ENCODE data around the gene CAMK1G.
A peak's percentile ranks its signal among the peaks of the same experiment; 100 is the strongest.

Gene CAMK1G

DNA sequence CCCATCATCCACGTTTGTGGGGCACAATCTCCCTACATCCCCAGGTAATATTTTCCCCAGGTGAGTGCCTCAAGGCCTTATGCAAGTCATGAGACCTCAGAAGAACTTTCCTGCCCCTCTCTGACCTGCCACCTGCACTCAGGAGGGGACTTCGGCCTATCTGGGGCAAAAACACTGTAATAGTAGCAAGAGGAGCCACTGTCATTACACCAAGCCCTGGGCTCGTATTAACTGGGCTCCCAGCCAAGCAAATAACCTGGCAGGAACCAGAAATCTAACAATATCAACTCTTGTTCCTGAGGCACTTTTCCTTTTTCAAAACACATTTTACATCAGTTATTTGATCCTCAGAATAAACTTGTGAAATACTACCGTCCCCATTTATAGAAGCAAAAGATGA lies 37.8 kb downstream of the CAMK1G start:
- DNase-seq, result no peak

DNA sequence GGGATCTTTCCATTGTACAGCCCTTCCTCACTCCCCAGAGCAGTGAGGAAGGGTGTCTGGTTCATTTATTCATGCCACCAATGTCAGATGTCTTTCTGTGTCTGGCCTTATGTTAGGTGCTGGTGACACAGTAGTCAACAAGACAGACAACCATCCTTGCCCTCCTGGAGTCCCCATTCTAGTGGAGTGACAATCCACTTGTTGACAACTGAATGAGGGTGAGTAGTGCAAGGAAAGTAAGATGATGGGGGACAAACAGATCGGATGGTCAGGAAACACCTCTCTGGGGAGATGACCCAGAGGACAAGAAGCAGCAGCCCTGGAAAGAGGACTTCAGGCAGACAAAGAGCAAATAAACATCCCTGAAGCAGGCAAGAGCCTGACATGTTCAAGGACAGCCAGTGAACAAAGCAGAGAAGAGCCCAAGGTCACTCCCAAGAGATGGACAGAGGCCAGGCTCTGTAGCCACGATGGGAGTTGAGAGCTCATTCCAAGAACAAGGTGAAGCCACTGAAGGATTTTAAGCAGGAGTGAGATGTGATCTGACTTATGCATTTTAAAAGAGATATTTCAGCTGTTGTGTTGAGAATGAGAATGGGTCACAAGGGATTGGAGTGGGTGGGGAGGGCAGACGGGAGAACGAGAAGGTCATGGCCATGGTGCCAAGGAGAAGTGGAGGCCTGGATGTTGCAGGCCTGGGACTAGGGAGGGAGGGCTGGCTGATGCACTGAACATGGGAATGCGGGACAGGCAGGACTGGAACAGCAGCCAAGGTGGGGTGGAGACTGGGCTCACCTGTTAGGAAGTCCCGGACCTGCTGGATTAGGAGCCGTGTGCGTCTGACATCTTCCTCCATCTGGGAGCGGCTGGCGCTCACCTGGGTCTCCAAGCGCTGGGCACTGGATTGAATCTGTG lies 38.5 kb downstream of the CAMK1G start:
- DNase-seq, result no peak

DNA sequence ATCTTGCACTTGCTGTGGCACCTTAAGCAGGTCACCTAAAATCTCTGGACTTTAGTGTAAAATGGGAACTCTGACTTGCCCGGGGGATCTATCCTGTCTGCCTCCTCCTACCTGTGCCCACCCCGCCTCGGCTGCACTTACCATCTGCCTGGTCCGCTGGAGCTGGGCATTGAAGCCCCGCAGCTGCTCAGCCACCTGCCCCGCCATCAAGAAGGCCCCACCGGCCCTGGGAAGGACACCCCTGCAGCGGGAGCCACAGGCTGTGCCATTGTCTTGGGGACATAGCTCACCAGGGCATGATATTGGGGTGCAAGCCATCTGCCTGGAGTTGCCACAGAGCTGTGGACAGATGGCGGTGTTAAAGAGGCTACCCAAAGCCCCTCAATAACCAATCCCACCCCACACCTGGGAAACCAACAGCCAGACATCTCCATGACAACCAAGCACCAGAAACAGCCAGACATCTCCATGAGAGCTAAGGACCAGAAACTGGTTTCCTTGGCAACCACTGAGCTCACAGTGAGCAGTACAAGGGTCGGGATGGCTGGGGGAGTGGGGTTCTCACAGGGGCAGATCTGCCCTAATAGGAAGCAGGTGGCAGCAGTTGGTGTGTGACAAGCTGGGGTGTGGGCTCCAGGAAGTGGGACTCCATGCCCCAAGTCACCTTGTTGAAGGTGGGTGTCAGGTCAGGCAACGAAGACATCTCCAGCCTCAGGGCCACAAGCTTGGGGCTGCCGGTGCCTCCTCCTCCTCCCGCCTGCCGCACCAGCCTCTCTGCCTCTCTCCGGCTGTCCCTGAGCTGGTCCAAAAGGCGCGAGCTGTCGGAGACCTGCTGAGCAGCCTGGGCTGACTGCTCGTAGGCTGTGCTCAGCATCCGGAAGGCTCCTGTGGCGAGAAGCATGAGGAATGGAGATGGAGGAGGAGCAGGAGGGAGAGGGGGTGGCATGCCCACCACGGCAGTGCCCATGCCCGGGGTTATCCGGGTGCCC lies 39.6 kb downstream of the CAMK1G start:
- DNase-seq, result no peak

DNA sequence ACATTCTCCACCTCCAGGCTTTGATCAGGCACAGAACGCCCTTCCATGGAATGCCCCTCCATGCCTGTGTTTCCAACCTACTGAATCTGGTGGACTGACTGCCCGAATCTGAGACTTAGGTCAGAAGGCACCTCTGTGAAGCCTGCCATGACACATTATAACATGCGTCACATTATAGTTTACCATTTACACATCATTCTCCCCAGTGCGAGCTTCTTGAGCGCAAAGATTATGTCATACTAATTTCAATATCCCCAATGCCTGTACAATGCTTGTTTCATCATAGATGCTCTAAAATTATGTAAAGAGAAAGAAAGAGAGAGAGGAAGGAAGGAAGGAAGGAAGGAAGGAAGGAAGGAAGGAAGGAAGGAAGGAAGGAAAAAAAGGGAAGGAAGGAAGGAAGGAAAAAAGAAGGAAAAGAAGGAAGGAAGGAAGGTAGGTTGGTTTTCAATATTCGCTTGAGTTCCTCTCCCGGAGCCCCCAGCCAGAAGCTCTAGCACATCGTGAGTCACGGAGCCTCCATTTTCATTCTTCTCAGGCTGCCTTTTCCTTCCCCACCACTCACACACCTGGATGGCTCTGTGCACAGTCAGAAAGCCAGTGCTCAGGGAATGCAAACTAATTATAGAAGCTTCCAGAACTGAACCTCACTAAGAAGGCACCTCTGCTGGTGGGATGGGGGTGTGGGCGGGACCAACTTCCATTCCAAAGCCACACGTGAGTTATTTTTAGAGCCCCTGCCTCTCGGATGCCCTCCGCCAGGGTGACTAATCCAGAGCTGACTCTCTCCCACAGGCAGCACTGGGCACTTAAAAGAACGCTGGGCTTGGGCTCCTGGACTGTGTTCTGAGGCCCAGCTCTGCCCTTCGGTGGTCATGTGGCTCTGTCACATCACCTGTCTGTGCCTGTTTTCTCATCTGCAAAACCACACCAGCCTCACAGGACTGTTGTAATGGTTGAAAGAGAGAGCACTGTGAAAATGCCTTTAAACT lies 41.3 kb downstream of the CAMK1G start:
- no peak for DNase-seq

DNA sequence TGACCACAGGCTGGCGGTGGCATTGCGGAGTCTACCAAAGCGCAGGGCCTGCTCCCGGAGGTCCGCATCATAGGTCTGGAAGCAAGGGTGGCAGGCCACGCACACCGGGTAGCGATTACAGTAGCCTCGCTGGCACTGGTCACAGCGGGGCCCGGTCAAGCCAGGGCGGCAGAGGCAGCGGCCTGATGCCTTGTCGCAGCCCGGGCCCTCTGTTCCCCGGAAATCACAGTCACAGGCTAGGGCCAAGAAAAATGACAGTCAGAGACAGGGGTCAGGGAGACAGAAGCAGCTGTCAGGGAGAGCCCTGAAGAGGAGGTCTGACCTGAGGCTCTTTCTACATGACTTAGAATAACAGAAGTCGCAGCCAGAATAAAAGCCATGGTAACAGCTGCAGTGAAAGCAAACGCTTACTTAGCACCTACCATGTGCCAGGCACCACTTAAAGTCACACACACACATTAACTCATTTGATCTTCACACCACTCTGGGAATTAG lies 42.3 kb downstream of the CAMK1G start:
- no peak for DNase-seq

DNA sequence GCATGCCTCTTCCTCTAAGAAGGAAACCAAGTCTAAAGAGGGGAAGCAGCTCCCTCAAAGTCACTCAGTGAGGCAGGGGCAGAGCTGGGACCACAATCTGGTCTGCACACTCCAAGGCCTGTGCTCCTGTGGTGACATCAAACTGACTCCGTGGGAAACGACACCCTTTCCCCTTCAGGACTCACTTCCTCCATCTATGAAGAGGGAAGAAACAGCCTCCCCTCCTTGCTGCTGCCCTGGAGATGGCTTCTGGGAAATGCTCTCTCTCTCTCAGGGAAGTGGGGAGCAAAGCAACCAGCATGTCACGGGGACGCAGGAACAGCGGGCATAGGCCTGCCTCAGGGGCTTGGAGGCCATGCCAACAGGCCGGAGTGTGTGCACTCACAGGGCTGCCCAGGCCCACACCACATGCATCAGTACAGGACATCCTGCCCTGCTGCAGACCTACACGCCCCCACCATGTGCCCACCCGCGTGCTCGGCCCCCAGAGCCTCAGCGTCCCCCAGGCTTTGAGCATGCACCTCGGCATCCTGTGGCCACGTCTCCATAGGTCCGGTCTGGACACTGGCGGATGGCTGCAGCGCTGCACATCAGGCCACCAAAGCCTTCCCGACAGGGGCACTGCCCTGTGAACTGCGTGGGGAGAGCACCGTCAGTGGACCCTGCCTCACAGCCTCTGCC lies 43.0 kb downstream of the CAMK1G start:
- no peak for DNase-seq

DNA sequence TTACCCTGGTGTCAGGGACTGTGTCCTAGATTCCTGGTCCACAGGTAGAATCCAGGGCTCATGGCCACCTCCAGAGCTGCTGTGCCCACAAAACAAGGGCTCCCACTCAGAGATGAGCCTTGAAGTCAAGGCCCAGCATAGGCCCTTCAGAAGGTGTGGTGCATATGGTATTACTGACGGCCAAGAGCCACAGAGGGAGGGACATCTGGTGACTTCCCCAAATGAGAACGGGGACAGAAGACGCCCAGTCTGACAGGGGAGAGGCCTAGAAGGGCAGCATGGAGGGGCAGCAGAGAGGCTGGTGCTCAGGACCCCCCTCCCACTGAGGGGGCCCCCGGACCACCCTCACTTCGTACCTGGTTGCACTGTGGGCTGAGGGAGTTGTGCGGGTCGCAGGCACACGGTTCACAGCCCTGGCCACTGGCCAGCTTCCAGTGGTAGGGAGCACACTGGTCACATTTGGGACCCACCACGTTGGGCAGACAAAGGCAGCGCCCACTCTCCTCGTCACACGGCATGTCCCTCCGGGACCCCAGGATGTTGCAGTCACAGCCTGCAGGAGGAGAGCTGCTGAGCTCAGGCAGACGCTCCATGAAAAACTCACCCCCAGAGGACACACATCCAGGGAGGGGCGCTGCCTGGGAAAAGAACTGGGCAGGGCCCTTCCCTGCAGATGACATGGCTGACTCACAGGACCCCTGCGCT lies 43.7 kb downstream of the CAMK1G start:
- no peak for DNase-seq

DNA sequence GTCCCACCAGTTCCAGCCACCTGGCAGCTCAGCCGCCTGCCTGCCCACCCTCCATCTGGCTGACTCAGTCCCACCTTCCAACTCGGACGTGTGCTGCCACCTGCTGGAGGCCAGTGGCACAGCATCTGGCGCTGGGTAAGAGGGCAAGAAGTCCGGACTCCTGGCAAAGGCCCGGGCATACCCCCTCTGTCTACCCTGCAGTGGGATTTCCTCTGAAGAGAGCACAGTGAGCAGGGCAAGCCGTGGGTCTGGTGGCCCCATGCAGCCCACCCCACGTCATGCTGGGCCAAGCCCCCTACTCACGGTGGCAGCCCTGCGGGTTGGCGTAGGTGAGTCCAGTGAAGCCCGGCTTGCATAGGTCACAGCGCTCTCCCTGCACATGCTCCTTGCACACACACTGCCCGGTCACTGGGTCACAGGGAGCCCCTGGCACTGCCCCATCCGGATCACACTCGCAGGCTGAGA lies 44.2 kb downstream of the CAMK1G start:
- DNase-seq, result peak; percentile 21 to 42

DNA sequence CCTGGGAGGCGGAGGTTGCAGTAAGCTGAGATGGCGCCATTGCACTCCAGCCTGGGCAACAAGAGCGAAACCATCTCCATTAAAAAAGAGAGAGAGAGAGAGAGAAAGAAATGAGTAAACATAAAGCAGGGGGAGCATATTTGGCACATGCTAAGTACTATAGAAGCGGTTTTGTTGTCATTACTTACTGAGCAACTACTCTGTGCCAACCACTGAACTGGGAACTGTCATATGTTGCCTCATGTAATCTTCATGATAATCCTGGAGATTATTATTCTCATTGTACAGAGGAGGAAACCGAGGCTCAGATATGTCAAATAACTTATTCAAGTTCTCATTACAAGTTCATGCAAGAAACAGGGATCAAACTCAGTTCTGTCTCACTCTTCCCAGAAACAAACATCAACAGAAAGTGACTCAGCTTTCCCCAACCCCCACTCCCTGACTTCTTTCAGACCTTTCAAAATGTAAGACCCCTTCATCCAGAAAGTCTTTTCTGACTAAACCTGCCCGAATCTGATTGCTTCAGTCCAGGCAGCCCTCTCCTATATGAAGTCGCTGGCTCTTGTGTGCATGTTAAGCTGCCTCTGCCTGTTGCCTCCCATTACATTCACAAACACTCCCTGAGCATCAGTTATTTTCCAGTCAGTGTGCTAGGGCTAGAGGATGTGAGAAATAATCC lies 45.2 kb downstream of the CAMK1G start:
- no peak for DNase-seq

DNA sequence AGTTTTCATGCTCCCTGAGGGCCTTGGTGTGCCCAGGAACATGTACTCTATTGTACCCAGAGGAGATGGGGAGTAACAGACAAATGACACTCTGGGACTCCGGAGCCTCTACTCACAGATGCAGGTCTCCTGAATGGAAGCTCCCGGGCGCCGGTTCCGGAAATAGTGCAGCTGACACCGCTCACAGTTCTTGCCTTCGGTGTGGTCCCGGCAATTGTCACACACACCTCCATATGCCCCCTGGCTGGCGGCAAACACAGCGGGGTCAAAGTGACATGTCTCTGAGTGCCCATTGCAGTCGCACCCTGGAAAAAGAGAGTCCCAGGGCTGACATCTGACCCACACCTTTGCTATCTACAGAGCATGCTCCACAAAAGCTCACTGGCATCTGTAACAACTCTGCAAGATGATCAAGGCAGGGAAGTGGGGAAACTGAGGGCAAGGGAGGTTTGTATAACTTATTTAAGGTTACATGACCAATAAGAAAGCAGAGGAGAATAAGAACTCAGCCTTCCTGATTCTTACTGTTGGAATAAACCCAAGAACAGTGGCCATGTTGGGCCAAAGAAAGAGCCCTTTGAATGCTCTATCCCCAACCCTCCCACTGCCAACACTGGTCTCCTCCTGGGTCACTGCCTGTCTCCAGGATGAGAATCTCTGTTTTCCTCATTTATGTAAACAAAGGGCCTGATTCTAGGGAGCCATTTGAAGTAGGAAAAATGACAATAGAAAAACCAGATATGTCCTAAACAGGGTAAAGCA lies 46.3 kb downstream of the CAMK1G start:
- DNase-seq, result no peak

DNA sequence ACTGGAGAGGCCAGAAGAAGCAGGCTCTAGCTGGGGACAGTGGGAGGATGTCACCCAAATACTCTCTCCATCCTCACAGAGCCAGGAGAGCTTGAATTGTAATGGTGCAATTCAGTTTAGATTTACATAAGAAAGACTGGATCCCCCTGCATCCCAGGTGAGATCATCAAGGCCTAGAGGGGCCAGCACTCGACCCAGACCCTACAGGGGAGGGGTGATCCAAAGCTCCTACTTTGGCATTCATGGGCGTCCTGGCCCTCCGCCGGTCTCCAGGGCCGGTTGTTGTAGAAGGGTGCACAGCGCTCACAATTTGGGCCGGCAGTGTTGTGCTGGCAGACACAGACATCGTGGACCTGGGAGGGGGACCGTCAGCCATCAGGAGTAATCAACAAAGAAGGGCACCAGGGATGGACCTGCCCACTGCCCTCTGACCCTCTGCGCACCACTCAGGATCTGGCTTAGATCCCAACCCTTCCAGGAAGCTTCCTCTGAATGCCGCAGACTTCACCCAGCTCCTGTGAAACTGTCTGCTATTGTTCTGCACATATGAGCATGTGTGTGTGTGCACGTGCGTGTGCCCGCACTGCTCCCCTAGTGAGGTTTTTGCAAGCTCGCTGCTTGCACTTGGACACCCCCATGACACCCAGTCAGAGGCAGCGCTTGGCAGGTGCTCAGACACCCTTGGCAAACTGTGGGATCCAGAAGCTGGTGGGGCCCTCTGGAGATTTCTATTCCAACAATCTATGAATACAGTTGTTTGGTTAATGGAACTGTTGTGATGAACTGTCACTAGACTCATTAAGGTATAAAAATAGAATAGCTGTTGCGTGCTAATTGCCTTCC lies 47.1 kb downstream of the CAMK1G start:
- no peak for DNase-seq

DNA sequence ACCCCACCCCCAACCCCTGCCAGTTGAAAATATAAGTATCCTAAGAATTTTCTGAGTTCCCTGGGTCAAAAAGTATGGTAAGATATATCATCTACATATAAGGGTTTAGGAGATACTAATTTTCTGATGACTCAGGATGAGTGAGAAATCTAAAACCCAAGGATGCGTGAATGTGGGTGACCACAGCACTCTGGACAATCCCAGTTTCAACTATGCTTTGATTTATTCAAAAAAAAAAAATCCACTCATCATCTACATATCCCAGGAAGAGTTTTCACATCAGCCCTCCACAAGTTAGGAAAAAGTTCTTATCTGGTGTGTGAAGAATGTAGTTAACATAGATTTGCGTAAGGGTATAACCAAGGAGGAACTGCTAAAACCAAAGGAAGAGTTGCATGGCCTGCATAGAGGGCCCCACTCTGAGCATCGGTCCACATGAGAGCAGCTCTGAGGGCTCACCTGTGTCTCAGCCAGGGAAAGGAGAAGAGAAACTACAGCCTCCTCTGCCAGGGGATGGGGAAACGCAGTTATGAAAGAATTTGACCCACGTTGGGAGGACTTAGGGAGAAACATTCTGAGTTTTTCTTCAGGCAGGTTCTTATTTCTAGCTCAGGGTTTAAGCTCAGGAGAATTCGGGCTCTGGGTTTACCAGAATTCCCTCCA lies 50.0 kb downstream of the CAMK1G start:
- no peak for DNase-seq

DNA sequence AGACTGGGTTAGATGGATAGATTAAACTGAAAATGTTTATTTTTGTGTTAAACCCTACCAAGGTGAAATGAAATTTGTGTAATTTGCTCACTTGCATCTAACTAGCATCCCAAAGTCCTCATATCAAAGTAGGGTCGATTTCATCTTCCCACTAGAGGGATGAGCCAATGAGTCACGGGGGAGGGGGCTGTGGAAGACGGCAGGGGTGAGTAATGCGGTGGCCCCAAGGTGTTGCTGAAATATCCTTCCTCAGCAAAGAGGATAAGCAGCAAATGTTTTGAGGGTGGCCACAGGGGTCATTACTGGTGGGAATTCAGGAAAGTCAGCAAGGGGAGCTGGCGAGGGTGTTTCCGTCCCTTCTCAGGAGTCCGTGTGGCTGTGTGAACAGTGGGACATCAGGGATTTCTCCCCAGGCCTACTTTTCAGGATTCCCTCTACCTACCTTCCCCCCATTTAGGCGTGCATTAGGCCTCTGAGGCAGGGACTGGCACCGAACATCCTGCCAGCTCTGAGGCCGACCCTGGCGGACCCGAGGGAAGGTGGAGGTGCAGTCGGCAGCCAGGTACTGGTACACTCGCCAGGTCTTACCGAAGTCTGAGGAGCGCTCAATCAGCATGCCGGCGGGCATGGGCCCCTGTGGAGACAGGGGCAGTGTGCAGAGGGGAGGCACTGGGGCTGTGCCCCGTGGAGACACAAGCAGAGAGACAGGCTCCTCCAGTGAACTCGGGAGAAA lies 50.7 kb downstream of the CAMK1G start:
- no peak for DNase-seq

DNA sequence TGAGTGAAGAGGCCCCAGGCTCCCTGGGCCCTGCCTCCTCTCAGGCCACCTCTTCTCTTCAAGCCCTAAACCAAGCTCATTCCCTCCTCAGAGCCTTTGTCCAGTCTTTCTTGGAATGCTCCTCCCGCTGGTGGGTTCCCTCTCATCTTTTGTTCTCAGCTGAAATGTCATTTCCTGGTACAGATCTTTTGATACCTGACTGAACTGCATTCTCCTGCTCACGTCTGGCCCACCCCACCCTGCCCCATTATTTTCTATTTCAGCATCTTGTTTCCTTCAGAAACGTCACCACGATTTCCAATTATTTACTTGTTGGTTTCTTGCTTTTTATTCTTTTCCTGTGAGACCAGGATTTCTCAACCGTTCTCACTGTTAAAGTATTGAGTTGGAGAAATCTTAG lies 52.3 kb downstream of the CAMK1G start:
- no peak for DNase-seq

DNA sequence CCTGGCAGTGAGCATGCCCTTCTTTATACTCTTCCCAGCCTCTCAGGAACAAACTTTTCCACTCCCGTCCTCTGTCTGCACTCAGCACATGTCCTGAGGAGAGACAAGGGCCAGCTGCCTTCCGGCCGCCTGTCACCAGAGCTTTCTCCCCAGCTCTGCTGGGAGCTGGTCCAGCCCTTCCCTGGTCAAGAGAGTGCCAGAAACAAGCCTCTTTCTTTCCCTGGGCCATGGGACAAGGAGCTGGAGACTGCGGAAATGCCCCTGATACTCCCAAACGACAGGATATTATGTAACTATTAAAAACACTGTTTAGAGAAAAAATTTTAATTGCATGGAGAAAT lies 58.3 kb downstream of the CAMK1G start:
- DNase-seq, result no peak

DNA sequence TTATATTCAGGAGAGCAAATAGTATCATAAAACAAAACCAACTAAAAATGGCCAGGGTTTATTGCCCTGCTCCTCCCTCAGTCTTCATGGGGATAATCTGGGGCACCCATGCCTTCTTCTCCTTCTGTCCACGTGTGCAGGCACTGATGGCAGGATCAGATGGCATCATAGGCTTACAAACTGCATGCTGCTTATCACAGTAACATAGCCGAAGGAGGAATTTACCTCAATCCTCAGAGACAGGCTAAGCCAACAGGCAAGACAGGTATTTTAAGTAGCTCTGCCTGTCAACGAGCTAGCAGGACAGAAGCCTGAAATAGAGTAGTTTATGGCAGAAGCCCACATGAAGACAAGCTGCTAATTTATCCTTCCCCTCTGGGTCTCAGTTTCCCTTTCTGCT lies 59.3 kb downstream of the CAMK1G start:
- no peak for DNase-seq

DNA sequence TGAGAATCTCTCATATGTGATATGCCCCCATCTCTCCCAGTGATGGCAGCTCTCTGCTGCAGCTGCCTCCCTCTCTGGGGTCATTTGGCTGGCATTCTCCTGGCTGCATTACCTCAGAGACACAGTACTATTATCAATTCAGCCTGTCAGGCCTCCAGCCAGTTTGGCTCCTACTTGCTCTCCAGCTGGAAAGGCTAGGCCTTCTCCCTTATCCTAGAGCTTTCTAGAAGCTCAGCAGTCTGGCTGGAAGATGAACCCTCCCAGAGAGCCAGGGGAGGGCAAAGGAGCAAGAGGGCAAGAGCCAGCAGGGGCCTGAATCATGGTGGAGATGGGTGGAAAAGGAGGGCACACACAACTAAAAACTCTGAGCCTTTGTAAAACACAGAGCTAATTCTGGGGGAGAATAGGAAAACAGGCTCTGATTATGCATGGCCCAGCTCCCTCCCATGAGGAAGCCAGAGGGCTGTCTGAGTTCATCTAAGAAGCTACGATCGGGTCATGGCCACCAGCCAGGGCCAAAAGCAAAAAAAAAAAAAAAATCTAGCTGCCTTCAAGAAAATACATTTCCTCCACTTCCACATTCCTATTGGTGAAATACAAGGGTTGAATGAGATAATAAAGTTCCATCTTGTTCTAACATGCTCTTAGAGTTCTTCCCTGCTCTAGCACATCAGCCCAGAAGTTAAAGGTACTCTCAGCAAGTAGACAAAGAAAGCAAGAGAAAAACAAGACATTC lies 59.9 kb downstream of the CAMK1G start:
- no peak for DNase-seq

All from SW 1271 (cell line).